ENCODE measurements around the gene DACH1. TPM values are rescaled to one million over a fixed set of nuclear protein-coding genes. Genes with fewer than 3 reads are reported as not detected.

The DACH1 gene
- total and polyA plus RNA-seq, 9 of the 15 experiments (the other 6 are each of a cell fraction or from before 2014, with no cell fraction given): 0.04 to 0.07 (median 0.04) TPM; not detected in 2

DNA sequence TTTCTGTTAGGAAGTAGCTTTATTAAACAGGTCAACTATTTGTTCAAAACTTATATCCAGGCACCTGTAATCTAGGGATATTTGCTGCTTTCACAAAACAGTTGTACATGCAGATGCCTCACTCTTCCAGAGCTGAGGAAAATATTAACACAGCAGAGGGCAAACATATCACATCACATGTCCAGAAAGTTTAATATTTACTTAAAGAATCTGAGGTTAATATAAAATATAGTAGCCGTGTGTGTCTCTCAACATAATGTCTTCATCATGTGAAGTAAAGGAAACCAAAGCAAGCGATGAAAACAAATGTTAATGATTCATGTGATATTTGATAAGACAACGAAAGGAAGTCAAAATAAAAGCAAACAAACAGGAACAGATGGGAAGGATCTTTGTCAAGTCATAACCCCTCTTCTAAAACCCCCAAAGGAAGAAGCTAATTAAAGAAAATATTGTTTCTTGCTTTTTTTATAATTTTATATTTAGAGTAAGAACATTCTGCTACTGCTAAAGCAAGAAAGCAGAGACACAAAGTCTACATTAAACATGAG is 418.8 kb downstream of the DACH1 start (continued):
- TF ChIP-seq, protein P1, sequence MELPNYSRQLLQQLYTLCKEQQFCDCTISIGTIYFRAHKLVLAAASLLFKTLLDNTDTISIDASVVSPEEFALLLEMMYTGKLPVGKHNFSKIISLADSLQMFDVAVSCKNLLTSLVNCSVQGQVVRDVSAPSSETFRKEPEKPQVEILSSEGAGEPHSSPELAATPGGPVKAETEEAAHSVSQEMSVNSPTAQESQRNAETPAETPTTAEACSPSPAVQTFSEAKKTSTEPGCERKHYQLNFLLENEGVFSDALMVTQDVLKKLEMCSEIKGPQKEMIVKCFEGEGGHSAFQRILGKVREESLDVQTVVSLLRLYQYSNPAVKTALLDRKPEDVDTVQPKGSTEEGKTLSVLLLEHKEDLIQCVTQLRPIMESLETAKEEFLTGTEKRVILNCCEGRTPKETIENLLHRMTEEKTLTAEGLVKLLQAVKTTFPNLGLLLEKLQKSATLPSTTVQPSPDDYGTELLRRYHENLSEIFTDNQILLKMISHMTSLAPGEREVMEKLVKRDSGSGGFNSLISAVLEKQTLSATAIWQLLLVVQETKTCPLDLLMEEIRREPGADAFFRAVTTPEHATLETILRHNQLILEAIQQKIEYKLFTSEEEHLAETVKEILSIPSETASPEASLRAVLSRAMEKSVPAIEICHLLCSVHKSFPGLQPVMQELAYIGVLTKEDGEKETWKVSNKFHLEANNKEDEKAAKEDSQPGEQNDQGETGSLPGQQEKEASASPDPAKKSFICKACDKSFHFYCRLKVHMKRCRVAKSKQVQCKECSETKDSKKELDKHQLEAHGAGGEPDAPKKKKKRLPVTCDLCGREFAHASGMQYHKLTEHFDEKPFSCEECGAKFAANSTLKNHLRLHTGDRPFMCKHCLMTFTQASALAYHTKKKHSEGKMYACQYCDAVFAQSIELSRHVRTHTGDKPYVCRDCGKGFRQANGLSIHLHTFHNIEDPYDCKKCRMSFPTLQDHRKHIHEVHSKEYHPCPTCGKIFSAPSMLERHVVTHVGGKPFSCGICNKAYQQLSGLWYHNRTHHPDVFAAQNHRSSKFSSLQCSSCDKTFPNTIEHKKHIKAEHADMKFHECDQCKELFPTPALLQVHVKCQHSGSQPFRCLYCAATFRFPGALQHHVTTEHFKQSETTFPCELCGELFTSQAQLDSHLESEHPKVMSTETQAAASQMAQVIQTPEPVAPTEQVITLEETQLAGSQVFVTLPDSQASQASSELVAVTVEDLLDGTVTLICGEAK (IDR thresholded peaks at IDR 0.05): no peak
- TF ChIP-seq, protein P1 (CRISPR knock-in tag; IDR thresholded peaks at IDR 0.05): no peak
- no peak for TF ChIP-seq MTA2 (IDR thresholded peaks at IDR 0.05; ENCODE audit: low read depth)
- no peak for TF ChIP-seq ZNF140 (CRISPR knock-in tag; IDR thresholded peaks at IDR 0.05)
- TF ChIP-seq ZBTB7A (IDR thresholded peaks at IDR 0.05; ENCODE audit: borderline replicate concordance, control insufficient read depth, low read depth, low read length): no peak
- TF ChIP-seq TAF1 (IDR thresholded peaks at IDR 0.05; ENCODE audit: control insufficient read depth, extremely low read depth, insufficient read depth, low read length, severe bottlenecking): no peak
- TF ChIP-seq, protein P2, sequence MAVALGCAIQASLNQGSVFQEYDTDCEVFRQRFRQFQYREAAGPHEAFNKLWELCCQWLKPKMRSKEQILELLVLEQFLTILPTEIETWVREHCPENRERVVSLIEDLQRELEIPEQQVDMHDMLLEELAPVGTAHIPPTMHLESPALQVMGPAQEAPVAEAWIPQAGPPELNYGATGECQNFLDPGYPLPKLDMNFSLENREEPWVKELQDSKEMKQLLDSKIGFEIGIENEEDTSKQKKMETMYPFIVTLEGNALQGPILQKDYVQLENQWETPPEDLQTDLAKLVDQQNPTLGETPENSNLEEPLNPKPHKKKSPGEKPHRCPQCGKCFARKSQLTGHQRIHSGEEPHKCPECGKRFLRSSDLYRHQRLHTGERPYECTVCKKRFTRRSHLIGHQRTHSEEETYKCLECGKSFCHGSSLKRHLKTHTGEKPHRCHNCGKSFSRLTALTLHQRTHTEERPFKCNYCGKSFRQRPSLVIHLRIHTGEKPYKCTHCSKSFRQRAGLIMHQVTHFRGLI (CRISPR knock-in tag; IDR thresholded peaks at IDR 0.05): no peak
- TF ChIP-seq, protein P3, sequence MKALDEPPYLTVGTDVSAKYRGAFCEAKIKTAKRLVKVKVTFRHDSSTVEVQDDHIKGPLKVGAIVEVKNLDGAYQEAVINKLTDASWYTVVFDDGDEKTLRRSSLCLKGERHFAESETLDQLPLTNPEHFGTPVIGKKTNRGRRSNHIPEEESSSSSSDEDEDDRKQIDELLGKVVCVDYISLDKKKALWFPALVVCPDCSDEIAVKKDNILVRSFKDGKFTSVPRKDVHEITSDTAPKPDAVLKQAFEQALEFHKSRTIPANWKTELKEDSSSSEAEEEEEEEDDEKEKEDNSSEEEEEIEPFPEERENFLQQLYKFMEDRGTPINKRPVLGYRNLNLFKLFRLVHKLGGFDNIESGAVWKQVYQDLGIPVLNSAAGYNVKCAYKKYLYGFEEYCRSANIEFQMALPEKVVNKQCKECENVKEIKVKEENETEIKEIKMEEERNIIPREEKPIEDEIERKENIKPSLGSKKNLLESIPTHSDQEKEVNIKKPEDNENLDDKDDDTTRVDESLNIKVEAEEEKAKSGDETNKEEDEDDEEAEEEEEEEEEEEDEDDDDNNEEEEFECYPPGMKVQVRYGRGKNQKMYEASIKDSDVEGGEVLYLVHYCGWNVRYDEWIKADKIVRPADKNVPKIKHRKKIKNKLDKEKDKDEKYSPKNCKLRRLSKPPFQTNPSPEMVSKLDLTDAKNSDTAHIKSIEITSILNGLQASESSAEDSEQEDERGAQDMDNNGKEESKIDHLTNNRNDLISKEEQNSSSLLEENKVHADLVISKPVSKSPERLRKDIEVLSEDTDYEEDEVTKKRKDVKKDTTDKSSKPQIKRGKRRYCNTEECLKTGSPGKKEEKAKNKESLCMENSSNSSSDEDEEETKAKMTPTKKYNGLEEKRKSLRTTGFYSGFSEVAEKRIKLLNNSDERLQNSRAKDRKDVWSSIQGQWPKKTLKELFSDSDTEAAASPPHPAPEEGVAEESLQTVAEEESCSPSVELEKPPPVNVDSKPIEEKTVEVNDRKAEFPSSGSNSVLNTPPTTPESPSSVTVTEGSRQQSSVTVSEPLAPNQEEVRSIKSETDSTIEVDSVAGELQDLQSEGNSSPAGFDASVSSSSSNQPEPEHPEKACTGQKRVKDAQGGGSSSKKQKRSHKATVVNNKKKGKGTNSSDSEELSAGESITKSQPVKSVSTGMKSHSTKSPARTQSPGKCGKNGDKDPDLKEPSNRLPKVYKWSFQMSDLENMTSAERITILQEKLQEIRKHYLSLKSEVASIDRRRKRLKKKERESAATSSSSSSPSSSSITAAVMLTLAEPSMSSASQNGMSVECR (CRISPR knock-in tag; IDR thresholded peaks at IDR 0.05): no peak
- no peak for TF ChIP-seq EHMT2 (IDR thresholded peaks at IDR 0.05)
- TF ChIP-seq NBN (IDR thresholded peaks at IDR 0.05; ENCODE audit: low read depth): no peak
- TF ChIP-seq, protein P4, sequence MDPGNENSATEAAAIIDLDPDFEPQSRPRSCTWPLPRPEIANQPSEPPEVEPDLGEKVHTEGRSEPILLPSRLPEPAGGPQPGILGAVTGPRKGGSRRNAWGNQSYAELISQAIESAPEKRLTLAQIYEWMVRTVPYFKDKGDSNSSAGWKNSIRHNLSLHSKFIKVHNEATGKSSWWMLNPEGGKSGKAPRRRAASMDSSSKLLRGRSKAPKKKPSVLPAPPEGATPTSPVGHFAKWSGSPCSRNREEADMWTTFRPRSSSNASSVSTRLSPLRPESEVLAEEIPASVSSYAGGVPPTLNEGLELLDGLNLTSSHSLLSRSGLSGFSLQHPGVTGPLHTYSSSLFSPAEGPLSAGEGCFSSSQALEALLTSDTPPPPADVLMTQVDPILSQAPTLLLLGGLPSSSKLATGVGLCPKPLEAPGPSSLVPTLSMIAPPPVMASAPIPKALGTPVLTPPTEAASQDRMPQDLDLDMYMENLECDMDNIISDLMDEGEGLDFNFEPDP (CRISPR knock-in tag; IDR thresholded peaks at IDR 0.05): no peak

Data from K562 (cell line).